WTC11 (cell line): ENCODE measurements around the gene TFDP1. TPM values are rescaled to one million over a fixed set of nuclear protein-coding genes. Genes with fewer than 3 reads are reported as not detected.
A peak's percentile ranks its signal among the peaks of the same experiment; 100 is the strongest.

Experiments used
- ATAC-seq: fragments of 200-7000 bp; cut with Tn5 transposase; 2 replicates; pipeline ENCODE4 v1.10.0; 2021; ENCODE audit warnings: mild to moderate bottlenecking, moderate library complexity
- CTCF ChIA-PET: fragments of 300-600 bp; sonication (Branson Sonifier 250); formaldehyde crosslinking; loops from one replicate; lab custom pipeline; 2021; ENCODE audit warnings: antibody characterized with exemption; lab: Charles Lee
- POLR2A ChIA-PET: fragments of 350-600 bp; sonication (Branson Sonifier 250); formaldehyde crosslinking; loops from one replicate; lab custom pipeline; 2021; ENCODE audit warnings: antibody characterized with exemption; lab: Charles Lee
- DNase-seq: peaks from one replicate; pipeline ENCODE4 v3.0.0; 2021; ENCODE audit warnings: low spot score
- H3K27ac Mint-ChIP-seq: 2 replicates; pipeline ENCODE4 v1.8.0; 2021; ENCODE audit warnings: mixed read lengths
- H3K27me3 Mint-ChIP-seq: 2 replicates; pipeline ENCODE4 v1.8.0; 2021; ENCODE audit warnings: low read depth, mild to moderate bottlenecking, moderate library complexity, mixed read lengths
- H3K36me3 Mint-ChIP-seq: 2 replicates; pipeline ENCODE4 v1.8.0; 2021; ENCODE audit warnings: mixed read lengths
- H3K4me1 Mint-ChIP-seq: 2 replicates; pipeline ENCODE4 v1.8.0; 2022; ENCODE audit warnings: mixed read lengths
- H3K4me3 Mint-ChIP-seq: 2 replicates; pipeline ENCODE4 v1.8.0; 2021; ENCODE audit warnings: mild to moderate bottlenecking, moderate library complexity, mixed read lengths
- H3K9me3 Mint-ChIP-seq: 2 replicates; pipeline ENCODE4 v1.8.0; 2021; ENCODE audit warnings: mixed read lengths
- NFYB ChIP-seq: sonication (generic); formaldehyde crosslinking; conservative IDR thresholded peaks from 2 replicates; pipeline ENCODE4 v1.8.0; 2022; ENCODE audit warnings: low read depth, missing genetic modification reagents
- NR2C2 ChIP-seq: sonication (generic); formaldehyde crosslinking; IDR thresholded peaks from 2 replicates; pipeline ENCODE4 v1.8.0; 2022; ENCODE audit warnings: mild to moderate bottlenecking, missing genetic modification reagents
- RORB ChIP-seq: fragments of 250-450 bp; sonication (Bioruptor Pico); IDR thresholded peaks from 2 replicates; pipeline ENCODE4 v1.9.0; 2021; ENCODE audit warnings: mild to moderate bottlenecking
- SMAD4 ChIP-seq: sonication (generic); formaldehyde crosslinking; IDR thresholded peaks from 2 replicates; pipeline ENCODE4 v1.8.0; 2022; ENCODE audit warnings: mild to moderate bottlenecking, missing genetic modification reagents
- ZNF232 ChIP-seq: sonication (generic); formaldehyde crosslinking; IDR thresholded peaks from 2 replicates; pipeline ENCODE4 v1.8.0; 2022; ENCODE audit warnings: mild to moderate bottlenecking, missing genetic modification reagents
- total RNA-seq: library from RNA; stranded (reverse); gene quantifications from 3 replicates; pipeline ENCODE4 v1.2.3, GENCODE V29; 2021
- TF ChIP-seq, protein P1 (sequence below): sonication (generic); formaldehyde crosslinking; IDR thresholded peaks from 2 replicates; pipeline ENCODE4 v1.8.1; 2022; ENCODE audit warnings: missing genetic modification reagents, borderline replicate concordance
- TF ChIP-seq, protein P2 (sequence below): sonication (generic); formaldehyde crosslinking; conservative IDR thresholded peaks from 2 replicates; pipeline ENCODE4 v1.8.1; 2022; ENCODE audit warnings: mild to moderate bottlenecking, missing genetic modification reagents
- TF ChIP-seq, protein P3 (sequence below): sonication (generic); formaldehyde crosslinking; IDR thresholded peaks from 2 replicates; pipeline ENCODE4 v1.8.0; 2022; ENCODE audit warnings: missing genetic modification reagents
- TF ChIP-seq, protein P4 (sequence below): sonication (generic); formaldehyde crosslinking; IDR thresholded peaks from 2 replicates; pipeline ENCODE4 v1.8.0; 2023; ENCODE audit warnings: missing genetic modification reagents
- TF ChIP-seq, protein P5 (sequence below): sonication (generic); formaldehyde crosslinking; IDR thresholded peaks from 2 replicates; pipeline ENCODE4 v1.8.0; 2023; ENCODE audit warnings: missing genetic modification reagents, mild to moderate bottlenecking, borderline replicate concordance
- TF ChIP-seq, protein P6 (sequence below): fragments of 250-450 bp; sonication (Bioruptor Pico); IDR thresholded peaks from 2 replicates; pipeline ENCODE4 v1.9.0; 2021; ENCODE audit warnings: mild to moderate bottlenecking, borderline replicate concordance

The TFDP1 gene
- total RNA-seq, 1 experiment from 2014 or later = 61.2 TPM

DNA sequence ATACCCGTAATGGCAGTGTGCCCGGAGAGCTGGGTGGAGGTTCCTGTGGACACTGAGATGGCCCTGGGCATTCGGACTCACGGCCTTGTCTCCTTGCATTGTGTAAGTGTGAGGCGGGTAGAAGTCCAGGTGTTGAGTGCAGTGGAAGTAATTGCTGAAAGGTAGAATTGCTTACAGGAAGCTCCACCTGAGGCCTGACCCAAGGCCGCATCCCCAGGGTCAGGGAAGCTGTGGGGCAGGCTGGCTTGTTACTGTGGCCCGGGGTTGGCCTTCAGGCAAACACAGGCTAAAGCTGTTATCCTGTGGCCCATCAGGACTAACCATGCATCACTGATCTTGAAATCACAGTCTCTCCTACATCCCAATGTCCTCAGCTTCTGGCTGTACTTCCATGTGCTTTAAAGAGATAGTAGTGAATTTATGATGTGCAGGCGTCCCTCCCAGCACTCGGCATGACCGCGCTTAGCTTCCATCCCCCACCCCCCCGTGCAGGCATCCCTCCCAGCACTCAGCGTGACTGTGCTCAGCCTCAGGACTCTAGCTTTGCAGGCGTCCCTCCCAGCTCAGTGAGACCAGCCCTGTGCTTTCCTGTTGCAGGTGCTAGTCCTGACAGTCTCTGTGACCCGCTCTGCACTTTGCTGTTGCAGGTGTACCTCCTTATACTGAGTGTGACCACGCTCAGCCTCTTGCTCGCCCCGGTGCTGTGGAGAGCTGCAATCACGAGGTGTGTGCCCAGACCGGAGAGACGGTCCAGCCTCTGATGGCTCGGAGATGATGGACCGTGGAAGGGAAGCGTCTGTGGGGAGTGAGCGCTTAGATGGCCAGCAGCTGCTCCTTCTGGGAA lies 35.6 kb upstream of the TFDP1 start:
- H3K27me3 Mint-ChIP-seq = no peaks in the 10 kb centered on the region
- CTCF ChIA-PET = interaction anchor here (0.8 to 1.5 kb wide), 4 partner anchors 14 to 97 kb away, joined by 3 to 9 read pairs (median 4); no protein-coding TSS in a partner anchor
- H3K4me3 Mint-ChIP-seq = no peak overlapping the region
- H3K36me3 Mint-ChIP-seq = peaks cover 3% of the 10 kb centered on the region; the same call in 1 of the 2 replicates
- no peaks in the 10 kb centered on the region for H3K9me3 Mint-ChIP-seq
- TF ChIP-seq, protein P1, sequence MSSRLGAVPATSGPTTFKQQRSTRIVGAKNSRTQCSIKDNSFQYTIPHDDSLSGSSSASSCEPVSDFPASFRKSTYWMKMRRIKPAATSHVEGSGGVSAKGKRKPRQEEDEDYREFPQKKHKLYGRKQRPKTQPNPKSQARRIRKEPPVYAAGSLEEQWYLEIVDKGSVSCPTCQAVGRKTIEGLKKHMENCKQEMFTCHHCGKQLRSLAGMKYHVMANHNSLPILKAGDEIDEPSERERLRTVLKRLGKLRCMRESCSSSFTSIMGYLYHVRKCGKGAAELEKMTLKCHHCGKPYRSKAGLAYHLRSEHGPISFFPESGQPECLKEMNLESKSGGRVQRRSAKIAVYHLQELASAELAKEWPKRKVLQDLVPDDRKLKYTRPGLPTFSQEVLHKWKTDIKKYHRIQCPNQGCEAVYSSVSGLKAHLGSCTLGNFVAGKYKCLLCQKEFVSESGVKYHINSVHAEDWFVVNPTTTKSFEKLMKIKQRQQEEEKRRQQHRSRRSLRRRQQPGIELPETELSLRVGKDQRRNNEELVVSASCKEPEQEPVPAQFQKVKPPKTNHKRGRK (CRISPR knock-in tag) = no peak
- no peak for TF ChIP-seq RORB (CRISPR knock-in tag)
- TF ChIP-seq, protein P2, sequence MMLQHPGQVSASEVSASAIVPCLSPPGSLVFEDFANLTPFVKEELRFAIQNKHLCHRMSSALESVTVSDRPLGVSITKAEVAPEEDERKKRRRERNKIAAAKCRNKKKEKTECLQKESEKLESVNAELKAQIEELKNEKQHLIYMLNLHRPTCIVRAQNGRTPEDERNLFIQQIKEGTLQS (CRISPR knock-in tag) = no peak
- TF ChIP-seq NFYB = no peak
- TF ChIP-seq NR2C2 (CRISPR knock-in tag) = no peak
- TF ChIP-seq, protein P3, sequence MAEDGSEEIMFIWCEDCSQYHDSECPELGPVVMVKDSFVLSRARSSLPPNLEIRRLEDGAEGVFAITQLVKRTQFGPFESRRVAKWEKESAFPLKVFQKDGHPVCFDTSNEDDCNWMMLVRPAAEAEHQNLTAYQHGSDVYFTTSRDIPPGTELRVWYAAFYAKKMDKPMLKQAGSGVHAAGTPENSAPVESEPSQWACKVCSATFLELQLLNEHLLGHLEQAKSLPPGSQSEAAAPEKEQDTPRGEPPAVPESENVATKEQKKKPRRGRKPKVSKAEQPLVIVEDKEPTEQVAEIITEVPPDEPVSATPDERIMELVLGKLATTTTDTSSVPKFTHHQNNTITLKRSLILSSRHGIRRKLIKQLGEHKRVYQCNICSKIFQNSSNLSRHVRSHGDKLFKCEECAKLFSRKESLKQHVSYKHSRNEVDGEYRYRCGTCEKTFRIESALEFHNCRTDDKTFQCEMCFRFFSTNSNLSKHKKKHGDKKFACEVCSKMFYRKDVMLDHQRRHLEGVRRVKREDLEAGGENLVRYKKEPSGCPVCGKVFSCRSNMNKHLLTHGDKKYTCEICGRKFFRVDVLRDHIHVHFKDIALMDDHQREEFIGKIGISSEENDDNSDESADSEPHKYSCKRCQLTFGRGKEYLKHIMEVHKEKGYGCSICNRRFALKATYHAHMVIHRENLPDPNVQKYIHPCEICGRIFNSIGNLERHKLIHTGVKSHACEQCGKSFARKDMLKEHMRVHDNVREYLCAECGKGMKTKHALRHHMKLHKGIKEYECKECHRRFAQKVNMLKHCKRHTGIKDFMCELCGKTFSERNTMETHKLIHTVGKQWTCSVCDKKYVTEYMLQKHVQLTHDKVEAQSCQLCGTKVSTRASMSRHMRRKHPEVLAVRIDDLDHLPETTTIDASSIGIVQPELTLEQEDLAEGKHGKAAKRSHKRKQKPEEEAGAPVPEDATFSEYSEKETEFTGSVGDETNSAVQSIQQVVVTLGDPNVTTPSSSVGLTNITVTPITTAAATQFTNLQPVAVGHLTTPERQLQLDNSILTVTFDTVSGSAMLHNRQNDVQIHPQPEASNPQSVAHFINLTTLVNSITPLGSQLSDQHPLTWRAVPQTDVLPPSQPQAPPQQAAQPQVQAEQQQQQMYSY (CRISPR knock-in tag) = no peak
- no peak for TF ChIP-seq ZNF232 (CRISPR knock-in tag)
- TF ChIP-seq, protein P4, sequence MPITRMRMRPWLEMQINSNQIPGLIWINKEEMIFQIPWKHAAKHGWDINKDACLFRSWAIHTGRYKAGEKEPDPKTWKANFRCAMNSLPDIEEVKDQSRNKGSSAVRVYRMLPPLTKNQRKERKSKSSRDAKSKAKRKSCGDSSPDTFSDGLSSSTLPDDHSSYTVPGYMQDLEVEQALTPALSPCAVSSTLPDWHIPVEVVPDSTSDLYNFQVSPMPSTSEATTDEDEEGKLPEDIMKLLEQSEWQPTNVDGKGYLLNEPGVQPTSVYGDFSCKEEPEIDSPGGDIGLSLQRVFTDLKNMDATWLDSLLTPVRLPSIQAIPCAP (CRISPR knock-in tag) = no peak
- no peak for TF ChIP-seq SMAD4
- TF ChIP-seq, protein P5, sequence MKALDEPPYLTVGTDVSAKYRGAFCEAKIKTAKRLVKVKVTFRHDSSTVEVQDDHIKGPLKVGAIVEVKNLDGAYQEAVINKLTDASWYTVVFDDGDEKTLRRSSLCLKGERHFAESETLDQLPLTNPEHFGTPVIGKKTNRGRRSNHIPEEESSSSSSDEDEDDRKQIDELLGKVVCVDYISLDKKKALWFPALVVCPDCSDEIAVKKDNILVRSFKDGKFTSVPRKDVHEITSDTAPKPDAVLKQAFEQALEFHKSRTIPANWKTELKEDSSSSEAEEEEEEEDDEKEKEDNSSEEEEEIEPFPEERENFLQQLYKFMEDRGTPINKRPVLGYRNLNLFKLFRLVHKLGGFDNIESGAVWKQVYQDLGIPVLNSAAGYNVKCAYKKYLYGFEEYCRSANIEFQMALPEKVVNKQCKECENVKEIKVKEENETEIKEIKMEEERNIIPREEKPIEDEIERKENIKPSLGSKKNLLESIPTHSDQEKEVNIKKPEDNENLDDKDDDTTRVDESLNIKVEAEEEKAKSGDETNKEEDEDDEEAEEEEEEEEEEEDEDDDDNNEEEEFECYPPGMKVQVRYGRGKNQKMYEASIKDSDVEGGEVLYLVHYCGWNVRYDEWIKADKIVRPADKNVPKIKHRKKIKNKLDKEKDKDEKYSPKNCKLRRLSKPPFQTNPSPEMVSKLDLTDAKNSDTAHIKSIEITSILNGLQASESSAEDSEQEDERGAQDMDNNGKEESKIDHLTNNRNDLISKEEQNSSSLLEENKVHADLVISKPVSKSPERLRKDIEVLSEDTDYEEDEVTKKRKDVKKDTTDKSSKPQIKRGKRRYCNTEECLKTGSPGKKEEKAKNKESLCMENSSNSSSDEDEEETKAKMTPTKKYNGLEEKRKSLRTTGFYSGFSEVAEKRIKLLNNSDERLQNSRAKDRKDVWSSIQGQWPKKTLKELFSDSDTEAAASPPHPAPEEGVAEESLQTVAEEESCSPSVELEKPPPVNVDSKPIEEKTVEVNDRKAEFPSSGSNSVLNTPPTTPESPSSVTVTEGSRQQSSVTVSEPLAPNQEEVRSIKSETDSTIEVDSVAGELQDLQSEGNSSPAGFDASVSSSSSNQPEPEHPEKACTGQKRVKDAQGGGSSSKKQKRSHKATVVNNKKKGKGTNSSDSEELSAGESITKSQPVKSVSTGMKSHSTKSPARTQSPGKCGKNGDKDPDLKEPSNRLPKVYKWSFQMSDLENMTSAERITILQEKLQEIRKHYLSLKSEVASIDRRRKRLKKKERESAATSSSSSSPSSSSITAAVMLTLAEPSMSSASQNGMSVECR (CRISPR knock-in tag) = no peak
- TF ChIP-seq, protein P6, sequence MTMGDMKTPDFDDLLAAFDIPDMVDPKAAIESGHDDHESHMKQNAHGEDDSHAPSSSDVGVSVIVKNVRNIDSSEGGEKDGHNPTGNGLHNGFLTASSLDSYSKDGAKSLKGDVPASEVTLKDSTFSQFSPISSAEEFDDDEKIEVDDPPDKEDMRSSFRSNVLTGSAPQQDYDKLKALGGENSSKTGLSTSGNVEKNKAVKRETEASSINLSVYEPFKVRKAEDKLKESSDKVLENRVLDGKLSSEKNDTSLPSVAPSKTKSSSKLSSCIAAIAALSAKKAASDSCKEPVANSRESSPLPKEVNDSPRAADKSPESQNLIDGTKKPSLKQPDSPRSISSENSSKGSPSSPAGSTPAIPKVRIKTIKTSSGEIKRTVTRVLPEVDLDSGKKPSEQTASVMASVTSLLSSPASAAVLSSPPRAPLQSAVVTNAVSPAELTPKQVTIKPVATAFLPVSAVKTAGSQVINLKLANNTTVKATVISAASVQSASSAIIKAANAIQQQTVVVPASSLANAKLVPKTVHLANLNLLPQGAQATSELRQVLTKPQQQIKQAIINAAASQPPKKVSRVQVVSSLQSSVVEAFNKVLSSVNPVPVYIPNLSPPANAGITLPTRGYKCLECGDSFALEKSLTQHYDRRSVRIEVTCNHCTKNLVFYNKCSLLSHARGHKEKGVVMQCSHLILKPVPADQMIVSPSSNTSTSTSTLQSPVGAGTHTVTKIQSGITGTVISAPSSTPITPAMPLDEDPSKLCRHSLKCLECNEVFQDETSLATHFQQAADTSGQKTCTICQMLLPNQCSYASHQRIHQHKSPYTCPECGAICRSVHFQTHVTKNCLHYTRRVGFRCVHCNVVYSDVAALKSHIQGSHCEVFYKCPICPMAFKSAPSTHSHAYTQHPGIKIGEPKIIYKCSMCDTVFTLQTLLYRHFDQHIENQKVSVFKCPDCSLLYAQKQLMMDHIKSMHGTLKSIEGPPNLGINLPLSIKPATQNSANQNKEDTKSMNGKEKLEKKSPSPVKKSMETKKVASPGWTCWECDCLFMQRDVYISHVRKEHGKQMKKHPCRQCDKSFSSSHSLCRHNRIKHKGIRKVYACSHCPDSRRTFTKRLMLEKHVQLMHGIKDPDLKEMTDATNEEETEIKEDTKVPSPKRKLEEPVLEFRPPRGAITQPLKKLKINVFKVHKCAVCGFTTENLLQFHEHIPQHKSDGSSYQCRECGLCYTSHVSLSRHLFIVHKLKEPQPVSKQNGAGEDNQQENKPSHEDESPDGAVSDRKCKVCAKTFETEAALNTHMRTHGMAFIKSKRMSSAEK (CRISPR knock-in tag) = no peak
- POLR2A ChIA-PET = interaction anchor here (0.5 kb wide), 1 partner anchor 24 kb away, joined by 4 read pairs; no protein-coding TSS in a partner anchor
- DNase-seq (no peak), ATAC-seq (no peak)
- peak overlapping the region; percentile 27 for H3K27ac Mint-ChIP-seq
- H3K4me1 Mint-ChIP-seq = peaks cover 10% of the 10 kb centered on the region
